ENCODE measurements around the gene TRPM4.
"Not testable (repeated sequence)": the region's sequence is repeated elsewhere in the genome, so short reads cannot be mapped to it uniquely, and the experiment has no call there.

Gene TRPM4

DNA sequence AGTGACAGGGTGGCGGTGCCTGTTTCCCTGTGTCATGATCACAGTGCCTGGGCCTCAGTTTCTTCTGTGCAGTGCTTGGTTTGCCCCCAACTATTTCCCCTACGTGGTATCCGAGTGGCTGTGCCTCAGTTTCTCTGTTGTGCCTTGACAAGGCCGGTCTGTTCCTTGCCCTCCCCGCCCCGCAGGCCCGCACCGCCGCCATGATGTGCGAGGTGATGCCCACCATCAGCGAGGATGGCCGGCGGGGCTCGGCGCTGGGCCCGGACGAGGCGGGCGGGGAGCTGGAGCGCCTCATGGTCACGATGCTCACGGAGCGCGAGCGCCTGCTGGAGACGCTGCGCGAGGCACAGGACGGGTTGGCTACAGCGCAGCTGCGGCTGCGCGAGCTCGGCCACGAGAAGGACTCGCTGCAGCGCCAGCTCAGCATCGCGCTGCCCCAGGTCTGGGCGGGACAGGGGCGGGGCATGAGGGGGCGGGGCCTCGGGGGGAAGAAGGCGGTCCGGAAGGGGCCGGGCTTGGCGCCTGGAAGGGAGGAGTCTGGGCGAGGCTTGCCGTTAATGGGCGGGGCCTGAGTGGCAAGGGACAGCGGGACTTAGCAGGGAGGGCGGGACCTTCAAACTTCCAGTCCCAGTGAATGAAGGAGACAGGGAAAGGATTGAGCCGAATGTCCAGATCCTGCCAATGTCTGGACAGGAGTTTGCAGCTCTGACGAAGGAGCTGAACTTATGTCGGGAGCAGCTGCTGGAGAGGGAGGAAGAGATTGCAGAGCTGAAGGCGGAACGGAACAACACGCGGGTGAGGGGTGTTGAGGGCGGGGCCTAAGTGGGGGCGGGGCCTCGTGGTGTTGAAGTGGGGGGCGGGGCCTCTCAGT, 29.7 kb upstream of the TRPM4 start:
- peak; percentile 98 for DNase-seq

DNA sequence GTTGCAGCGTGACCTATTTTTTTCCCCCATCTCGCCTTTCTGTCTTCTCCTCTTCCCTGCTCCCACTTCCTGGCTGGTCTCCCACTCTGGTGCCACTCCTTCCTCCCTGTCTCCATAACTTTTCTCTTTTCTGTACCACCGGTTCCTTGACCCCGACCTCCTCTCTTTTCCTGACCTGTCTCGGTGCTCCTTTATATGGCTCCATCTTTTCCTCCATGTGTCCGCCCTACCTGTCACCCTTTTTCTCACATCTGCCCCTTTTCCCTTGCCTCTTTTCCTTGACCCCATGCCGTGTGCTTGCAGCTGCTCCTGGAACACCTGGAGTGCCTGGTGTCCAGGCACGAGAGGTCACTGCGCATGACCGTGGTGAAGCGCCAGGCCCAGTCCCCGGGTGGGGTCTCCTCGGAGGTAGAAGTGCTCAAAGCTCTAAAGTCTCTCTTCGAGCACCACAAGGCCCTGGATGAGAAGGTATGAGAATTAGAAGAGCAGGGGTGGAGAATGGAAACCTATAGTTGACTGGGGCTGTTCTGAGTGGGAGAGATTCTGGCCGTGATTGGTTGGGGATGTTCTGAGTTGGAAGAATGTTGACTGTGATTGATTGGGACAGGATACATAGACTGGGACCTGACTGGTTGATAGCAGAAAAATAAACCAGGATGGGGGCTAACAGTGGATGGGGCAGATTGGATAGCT, 28.9 kb upstream of the TRPM4 start:
- DNase-seq: no peak

DNA sequence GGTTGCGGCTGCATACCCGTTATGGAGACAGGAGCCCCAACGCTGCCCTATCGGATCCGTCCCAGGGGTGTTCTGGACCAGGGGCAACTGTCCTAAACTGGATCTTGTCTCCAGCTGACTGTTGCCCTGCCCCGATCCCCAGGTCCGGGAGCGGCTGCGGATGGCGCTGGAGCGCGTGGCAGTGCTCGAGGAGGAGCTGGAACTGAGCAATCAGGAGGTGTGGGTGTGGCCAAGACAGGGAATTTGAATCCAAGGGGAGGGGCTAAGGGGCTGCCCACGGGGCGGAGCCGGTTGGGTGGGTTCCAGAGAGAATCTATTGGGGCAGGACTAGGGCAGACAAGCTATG, 28.4 kb upstream of the TRPM4 start:
- no peak for DNase-seq

DNA sequence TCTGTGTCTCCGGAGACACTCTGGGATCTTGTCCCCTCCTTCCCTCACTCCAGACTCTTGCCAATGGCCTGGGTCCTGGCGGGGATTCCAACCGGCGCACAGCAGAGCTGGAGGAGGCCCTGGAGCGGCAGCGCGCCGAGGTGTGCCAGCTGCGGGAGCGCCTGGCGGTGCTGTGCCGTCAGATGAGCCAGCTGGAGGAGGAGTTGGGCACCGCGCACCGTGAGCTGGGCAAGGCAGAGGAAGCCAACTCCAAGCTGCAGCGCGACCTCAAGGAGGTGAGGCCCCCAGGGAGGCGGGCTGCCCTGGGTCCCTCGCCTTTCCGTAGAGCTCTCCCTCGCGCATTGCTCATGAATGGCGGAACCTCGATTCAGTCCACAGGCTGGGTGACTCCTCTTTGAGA, 27.3 kb upstream of the TRPM4 start:
- no peak for DNase-seq

DNA sequence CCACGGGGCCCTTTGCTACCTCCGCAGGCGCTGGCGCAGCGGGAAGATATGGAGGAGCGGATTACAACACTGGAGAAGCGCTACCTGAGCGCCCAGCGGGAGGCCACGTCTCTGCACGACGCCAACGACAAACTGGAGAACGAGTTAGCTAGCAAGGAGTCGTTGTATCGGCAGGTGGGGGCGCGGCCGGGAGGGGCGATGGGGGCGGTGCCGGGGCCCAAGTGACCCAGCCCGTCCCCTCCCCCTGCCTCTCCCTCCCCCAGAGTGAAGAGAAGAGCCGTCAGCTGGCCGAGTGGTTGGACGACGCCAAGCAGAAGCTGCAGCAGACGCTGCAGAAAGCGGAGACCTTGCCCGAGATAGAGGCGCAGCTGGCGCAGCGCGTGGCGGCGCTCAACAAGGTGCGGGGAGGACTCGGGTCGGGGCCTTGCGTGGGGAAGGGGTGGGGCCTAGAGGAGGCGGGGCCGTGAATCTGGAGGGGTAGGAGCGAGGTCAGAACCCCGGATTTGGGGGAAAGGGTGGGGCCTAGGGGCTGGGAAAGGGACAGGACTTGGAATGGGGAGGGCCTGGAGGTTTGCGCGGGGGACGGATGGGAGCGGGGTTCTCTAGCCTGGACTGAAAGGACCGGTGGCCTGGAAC, 24.5 kb upstream of the TRPM4 start:
- no peak for DNase-seq

DNA sequence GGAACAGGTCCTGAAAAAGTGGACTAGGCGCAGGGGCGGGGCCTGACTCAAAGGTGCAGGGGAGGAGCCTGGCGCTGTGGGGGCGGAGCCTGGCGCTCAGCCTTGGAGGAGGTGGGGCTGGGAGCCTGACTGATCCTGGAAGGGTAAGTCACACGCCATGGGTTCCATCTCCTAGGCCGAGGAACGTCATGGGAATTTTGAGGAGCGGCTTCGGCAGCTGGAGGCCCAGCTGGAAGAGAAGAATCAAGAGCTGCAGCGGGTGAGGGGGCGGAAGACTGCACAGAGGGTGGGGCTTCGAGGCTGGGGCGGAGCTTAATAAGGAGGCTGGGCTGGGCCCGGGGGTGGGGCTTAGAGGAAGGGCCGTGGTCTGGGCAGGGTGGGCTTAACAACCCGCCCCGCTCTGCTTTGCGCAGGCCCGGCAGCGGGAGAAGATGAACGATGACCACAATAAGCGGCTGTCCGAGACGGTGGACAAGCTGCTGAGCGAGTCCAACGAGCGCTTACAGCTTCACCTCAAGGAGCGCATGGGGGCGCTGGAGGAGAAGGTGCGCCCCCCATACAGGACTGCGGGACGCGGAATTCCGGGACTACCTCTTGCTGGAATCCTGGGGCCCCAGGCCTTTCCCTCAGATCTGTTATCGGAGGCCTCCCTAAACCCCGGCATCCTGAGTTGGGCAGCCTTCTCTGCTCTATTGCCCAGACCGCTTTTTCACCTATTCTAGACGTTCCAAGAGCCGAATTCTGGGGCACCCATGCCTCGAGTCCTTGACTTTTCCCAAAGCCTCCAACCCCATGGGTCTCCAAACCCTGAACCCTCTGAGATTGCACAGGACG, 23.8 kb upstream of the TRPM4 start:
- no peak for DNase-seq

DNA sequence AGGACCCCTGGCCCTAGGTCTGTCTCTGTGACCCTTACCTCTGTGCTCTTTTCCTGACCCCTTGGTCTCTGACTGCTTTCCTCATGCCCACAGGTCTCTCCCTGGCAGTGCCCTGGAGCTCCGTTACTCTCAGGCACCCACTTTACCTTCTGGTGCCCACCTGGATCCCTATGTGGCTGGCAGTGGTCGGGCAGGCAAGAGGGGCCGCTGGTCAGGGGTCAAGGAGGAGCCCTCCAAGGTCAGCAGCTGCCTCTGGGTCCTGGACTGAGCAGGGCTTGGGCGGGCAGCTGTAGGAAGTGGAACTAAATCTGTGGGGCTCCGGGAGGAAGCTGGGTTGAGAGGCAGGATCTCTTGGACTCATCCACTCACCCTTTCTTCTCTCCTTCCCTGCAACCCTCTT, 21.9 kb upstream of the TRPM4 start:
- DNase-seq: no peak

DNA sequence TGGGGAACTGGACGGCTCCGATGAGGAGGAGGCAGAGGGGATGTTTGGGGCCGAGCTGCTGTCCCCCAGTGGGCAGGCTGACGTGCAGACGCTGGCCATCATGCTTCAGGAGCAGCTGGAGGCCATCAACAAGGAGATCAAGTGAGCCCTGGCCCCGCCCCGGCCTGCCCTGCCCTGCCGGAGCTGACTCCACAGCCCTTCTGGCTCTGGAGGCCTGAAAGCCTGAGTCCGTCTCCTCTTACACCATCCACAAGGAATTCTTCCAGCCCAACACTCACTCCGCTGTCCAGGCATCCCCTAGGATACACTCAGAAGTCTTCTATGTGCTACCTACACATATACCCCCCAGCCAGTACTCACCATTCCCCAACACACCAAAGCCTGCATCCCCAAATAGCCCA, 20.8 kb upstream of the TRPM4 start:
- no peak for DNase-seq

DNA sequence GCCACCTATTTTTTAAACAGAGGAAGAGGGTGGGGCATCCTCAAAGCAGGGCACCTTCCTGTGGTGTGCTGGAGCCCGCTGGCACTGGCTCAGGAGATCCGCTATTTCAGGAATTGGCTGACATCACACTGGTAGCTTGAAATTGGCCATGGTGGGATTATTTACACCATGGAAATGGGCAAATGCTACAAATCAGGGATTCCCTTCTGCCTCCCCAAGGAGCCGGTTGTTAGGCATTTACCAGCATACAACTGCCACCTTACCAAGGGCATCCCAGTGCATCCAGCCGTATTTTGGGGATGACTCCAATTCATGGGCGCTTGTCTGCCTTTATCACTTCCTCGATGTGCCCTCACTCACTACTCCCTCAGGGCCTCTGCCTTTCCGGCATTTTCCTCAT, 16.6 kb upstream of the TRPM4 start:
- DNase-seq: no peak

DNA sequence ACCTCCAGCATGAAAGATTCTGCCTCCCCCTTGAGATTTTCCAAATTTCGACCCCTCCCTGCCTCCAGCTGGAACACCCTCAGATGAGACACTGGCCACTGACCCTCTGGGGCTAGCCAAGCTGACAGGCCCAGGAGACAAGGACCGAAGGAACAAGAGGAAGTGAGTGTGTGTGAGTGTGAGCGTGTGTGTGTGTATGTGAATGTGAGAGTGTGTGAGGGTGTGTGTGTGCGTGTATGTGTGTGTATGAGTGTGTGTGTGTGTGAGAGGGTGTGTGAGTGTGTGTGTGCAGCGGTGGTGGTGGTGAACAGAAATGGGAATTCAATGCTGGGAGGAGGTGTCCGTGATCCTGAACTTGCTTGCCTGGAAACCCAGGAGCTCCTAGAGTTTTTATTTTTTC, 16.2 kb upstream of the TRPM4 start:
- DNase-seq: no peak

DNA sequence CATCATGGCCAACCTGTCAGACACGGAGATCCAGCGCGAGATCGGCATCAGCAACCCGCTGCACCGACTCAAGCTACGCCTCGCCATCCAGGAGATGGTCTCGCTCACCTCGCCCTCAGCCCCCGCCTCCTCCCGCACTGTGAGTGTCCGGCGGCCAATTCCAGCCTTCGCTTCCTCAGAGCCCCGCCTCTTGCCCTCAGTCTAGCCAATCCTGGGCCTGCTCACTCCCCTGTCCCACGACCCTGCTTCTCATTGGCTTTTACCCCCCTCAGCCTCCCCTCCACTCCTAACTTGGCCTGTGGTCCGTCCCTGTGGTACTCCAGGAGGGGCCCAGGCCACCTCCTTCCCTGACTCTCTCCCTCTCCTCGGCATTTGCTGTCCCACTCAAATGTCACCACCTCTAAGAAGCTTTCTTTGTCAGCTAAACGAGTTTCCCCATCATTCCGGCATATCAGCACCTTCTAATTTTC, 14.7 kb upstream of the TRPM4 start:
- peak; percentile 76 for DNase-seq

DNA sequence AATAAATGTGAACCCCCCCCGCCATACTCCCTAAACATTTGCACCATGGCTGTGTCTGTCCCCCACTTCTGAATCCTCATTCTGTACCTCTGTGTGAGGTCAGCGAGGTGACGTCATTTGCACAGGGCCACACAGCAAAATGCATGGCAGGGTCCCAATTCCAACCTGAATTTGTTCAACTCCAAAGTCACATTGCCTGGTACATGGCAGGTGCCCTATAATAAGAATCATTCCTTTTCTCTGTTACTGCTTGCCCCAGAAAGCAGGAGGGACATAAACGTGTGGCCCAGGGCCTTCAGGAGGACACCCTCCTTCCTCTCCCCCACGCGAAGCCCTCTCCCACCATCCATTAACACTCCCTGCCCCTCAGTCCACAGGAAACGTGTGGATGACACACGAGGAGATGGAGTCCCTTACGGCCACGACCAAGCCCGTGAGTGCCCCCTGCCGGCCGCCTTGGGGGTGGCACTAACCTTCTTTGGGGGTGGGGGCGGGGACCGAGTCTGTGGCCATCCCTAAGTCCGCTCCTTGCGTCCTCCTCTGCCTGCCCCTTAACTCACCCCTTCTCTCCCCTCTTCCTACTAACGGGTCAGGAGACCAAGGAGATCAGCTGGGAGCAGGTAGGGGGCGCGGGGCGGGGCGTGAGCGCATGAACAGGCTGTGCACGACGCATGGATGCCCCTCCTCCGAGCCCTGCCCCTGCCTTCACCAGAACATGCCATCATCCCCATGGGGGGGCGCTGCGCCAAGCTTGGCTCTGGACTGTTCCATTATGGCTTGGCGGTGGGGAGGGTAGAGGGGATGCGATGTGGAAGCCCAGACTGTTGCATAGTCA, 11.8 kb upstream of the TRPM4 start:
- DNase-seq: peak; percentile 82

DNA sequence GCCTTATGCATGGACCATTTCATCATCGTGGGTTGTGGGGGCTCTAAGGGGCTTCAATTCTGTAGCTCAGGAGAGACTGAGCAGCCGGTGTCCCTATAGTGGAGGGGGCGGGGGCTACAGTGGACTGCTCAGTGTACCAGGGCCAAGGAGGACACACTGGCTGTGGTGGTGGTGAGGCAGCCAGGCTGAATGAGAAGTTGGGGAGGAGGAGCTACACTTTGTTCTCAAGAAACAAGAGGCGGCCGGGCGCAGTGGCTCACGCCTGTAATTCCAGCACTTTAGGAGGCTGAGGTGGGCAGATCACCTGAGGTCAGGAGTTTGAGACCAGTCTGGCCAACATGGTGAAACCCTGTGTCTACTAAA, 11.2 kb upstream of the TRPM4 start:
- not testable (repeated sequence) for DNase-seq

DNA sequence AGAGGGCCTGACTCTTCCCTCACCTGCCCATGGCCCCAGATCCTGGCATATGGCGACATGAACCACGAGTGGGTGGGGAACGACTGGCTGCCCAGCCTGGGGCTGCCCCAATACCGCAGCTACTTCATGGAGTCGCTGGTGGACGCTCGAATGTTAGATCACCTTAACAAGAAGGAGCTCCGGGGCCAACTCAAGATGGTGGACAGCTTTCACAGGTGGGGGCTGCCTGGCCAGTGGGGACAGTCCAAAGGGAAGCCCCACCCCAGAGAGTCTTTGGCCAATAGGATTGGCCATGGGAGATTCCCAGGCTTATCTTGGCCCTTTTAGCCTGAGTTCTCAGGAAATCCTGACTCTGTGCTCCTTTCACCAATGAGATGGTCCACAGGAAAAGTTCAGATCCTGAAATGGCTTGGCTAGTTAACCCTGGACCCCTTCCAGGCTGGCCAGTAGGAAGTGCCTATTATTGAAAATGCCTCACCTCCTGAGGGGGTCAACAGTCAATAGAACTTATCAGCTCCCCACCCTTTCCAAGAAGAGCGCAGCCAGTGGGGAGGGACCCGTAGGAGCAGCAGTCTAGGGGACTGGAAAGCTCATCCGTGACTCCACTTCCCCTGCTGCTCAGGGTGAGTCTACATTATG, 9.4 kb upstream of the TRPM4 start:
- DNase-seq: no peak

DNA sequence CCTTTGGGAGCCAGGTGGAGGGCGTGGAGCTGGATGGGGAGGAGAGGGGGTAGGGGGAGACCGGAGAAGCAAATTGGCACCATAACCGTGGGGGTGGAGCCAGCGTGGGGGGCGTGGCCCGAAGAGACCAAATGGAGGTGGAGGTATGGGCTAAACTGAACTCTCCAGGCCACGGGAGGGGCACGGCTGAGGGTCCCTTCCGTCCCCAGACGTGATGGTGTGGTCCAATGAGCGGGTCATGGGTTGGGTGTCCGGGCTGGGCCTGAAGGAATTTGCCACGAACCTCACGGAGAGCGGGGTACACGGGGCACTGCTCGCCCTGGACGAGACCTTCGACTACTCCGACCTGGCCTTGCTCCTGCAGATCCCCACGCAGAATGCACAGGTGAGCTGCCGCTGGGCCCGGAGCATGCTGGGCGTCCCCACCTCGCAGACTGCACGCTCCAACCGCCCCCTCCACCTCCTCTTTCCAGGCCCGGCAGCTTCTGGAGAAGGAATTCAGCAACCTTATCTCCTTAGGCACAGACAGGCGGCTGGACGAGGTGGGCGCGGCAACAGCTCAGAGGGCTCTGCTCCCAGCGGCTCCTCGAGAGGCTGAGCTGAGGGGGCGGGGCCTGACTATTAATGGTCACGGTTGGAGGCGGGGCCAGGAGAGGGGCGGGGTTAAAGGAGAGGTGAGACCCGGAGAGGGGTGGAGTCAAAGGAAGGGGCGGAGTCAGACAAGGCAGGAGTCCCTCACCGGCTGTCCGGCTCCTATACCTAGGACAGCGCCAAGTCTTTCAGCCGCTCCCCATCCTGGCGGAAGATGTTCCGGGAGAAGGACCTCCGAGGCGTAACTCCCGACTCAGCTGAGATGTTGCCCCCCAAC, 8.6 kb upstream of the TRPM4 start:
- DNase-seq: peak; percentile 98

DNA sequence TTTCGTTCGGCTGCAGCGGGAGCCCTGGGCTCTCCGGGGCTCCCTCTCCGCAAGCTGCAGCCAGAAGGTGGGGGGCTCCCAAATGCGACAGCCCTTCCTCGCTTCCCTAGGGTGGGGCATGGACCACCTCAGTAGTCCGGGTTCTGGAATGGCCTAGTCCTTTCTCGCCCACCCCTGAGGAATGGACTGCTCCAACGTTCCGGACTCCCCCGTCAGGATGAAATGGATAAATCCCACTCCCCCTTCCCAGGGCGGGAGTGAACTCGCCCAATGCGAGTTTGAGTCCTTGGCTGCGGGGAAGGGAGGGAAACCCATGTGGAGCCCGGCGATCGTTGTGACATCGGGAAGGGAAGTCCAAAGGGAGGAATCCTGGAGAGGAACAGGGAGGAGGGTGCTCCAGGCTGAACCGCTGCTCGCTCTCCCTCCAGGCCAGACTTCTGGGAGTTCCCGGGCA, 7.9 kb upstream of the TRPM4 start:
- peak; percentile 87 for DNase-seq

DNA sequence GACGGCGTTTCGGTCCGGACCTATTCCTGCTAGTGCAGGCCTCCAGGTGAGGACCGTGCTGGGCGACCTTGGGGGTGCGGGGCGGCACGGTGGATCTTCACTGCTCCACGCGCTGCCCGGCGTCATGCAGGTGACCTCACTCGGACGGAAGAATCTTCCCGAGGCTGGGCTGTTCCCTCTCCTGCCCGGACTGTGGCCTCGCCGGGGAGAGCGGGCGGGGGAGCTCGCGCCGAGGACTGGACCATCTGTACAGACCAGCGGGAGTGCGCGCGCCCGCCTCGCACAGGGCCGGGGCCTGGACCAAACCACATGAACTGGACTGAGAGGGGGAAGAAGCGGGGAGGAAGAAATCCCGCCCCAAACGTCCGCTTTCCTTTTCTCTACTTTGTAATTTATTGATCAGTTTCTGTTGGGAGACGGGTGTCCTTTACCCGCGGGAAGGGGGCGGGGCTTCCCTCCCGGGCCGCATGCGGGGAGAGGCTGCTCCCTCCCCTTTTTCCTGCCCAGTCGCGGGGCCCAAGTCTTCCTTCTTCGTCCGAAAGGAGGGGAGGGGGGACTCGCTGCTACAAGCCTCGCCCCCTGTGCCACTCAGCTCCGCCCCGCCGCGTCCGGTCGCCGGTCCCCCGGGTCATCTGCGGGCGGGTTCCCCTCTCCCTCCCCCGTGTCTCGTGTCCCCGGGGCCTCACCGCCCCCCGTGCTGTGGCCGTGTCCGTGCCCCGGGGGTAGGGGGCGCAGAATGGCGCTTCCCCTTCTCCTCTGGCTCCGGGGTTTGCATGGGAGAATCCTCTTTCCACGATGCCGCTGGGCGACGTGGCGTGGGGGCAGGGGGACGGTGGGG, 7.3 kb upstream of the TRPM4 start:
- peak; percentile 88 for DNase-seq

DNA sequence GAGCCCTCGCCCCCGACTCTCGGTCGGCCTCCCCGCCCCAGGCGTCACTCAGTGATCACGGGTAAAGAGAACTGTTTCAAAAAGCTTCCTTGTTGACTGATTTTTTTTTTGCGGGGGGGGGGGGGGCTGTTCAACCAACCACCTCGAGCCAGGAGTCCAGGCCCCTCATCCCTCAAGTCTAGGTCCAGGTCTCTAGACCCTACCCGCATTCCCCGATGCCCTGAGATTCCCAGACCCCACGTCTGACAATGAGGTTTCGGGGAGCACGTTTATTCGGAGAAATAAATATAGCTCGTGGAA, 6.7 kb upstream of the TRPM4 start:
- no peak for DNase-seq

DNA sequence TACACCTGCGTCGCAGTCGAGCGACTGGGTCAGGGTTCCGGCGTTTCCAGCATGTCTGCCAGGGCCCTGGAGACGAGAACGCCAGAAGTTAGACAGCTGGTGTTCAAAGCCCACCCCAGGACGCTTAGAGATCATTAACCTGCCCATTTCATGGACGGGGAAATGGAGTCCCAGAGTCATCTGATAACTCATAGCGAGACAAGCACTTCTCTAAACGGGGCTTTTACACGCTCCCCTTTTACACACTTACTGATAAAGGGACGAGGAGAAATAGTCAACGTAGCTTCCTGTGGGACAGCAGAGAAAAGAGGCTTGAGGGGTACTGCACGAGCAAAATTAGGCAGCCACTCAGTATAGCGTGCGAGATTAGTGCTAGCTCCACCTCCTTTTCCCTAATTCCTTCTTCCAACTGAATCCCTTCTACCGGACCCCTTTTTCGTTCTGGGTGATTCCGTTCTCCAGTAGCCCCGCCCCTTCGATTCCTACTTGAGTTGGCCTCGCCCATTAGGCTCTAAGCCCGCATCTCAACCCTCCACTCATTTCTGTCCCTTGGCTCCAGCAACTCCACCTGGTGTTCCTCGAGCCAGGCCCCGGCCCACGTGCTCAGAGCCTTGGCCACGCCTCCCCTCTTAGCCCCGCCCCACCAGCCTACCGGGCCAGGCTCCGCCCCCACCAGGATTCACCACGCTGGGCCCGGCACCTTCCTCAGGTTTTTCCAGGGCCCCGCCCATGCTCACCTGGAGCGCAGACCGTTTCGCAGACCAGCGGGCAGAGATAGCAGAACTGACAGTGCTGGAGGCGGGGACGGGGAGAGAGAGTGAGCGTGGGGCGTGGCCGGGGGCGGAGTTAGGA, 6.1 kb upstream of the TRPM4 start:
- DNase-seq: peak; percentile 87
